Cortex of kidney (tissue), 1 donor: ENCODE results near the gene OR52W1.

Source experiments
- DNase-seq: peaks from one replicate; lab custom pipeline; 2025; lab: John Stamatoyannopoulos, UW

Gene OR52W1, protein sequence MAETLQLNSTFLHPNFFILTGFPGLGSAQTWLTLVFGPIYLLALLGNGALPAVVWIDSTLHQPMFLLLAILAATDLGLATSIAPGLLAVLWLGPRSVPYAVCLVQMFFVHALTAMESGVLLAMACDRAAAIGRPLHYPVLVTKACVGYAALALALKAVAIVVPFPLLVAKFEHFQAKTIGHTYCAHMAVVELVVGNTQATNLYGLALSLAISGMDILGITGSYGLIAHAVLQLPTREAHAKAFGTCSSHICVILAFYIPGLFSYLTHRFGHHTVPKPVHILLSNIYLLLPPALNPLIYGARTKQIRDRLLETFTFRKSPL

DNA sequence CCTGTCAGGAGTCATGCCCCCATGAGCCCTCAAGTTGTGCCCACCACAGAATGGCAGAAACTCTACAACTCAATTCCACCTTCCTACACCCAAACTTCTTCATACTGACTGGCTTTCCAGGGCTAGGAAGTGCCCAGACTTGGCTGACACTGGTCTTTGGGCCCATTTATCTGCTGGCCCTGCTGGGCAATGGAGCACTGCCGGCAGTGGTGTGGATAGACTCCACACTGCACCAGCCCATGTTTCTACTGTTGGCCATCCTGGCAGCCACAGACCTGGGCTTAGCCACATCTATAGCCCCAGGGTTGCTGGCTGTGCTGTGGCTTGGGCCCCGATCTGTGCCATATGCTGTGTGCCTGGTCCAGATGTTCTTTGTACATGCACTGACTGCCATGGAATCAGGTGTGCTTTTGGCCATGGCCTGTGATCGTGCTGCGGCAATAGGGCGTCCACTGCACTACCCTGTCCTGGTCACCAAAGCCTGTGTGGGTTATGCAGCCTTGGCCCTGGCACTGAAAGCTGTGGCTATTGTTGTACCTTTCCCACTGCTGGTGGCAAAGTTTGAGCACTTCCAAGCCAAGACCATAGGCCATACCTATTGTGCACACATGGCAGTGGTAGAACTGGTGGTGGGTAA, at the start of gene OR52W1:
Gene OR52W1 (plus strand): TSS at position 51 of the 637 bp plus-strand sequence. CDS start 0 bp downstream, at position 51.
- no peak for DNase-seq

DNA sequence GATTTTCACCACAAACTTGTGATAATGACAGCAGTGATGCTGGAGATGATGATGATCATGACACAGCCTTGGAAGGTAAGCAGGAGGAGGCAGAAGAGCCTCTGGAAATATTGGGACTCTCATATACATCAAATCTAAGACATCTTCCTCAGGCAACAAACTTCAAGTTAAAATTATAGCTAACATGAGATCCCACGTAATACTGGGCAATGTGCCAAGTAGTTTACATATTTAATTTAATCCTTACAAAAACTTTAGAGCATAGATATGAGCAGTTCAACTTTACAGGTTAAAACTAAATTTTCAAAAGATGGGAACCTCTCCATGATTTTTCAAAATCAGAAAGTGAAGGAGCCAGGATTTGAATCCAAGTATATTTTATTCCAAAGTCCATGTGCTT, 47.9 kb upstream of the OR52W1 start:
- no peak for DNase-seq

GRCh38 chr11:6152126-6152525, 46.9 kb upstream of the OR52W1 start:
- no peak for DNase-seq

GRCh38 chr11:6156628-6157359, 42.2 kb upstream of the OR52W1 start:
- DNase-seq, result no peak

GRCh38 chr11:6170226-6170625, 28.8 kb upstream of the OR52W1 start, which contains the start of gene OR52B2:
Gene OR52B2 (minus strand): TSS chr11:6170326. CDS start chr11:6170326, 0 bp downstream.
- no peak for DNase-seq

DNA sequence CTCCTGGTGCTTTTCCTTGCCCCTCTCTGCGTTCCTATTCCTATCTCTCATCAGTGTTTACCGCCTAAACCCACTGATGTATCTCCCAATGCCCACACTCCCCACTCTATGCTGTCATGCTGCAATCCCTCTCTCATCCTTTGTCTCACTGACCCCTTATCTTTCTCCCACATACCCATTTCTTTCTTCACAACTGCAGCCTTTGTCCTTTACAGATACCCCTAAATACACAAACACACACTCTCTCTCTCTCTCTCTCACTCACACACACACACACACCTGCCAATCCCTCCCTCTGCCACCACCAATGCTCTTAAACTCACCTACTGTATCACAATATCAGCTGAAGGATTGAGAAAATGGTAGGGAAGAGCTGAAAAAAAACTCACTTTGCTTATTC, 23.6 kb upstream of the OR52W1 start:
- no peak for DNase-seq

DNA sequence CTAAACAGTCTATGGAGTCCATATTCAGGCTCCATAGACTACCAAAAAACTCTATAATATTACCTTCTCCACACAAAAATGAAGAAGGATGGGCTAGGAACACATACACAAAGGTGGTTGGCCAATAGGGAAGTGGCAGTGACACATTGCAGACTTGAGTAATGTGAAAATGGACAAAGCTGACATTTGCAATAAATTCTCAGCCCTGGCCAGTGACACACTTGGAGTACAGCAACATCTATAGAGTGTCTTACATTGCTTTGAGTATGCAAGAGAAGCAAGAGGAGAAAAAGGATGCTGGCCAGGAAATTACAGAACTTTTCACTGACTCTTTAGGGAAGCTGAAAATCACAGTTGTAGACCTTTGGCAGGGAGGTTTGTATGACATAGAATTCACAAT, 7.3 kb upstream of the OR52W1 start:
- no peak for DNase-seq

DNA sequence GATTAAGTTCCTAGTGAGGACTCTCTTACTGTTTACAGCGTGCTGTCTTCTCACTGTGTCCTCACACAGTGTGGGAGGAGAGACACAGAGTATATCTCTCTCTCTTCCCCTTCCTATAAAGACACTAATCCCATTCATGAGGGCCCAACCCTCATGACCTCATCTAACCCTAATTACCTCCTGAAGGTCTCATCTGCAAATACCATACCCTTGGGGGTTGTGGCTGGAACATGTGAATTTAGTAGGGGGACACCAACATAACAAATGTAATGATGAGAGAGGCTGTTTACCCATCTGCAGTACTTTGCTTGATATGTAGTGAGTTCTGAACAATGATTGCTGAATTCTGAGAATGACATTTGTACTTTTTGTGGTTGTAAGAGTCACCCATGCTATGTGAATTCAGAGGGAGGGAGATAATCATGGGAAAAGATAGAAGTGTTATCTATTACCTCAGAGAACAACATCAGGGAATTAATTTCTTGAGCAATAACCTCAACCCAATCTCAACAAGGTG, 4.9 kb upstream of the OR52W1 start:
- no peak for DNase-seq

DNA sequence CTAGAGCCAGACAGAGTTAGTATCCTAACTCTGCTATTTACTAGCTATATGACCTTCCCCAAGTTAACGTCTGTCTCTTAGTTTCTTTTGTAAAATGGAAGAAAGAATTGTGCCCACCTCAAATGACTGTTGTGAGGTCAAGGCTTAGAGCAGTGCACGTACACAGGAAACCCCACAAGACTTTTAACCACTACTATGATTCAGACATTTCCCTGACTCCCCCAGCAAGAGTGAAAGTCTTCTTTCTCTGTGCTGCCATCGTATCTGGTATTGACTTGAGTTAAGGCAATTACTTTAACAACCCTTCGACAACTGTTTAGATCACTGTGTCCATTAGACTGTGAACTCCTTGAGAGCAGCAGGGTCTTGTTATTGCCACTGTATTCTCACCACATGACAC, 2.6 kb upstream of the OR52W1 start:
- no peak for DNase-seq

DNA sequence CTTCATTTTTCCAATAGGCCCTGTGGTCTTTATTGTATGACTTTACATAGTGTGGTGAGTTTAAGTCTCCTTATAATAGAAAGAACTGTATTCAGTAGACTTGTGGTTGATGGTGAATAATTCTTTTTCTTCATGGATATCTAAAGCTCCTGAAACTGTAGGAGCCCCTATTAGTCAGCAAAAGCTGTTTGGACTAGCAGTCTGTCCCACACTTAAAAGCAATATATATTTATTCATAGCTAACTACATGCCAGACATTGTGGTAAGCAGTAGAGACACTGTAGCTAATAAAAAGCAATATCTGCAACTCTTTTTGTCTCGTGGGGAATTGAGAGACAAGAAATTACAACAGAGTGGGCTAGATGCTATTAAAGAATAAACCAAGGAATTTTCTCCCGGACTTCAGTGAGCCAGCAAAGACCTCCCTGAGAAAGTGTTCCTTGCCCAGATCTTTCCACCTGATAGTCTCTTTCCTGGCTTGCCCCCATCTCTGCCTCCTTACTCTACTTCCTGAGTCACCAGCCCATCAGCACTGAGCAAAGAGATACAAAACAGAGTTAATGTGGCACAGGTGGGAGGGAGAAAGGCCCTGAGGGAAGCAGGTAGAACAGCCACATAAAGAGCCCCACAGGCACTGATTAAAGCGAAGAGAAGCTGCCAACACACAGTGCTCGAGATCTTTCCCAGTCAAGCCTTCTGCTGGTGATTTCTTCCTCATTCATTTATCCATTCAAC, 1.4 kb upstream of the OR52W1 start:
- no peak for DNase-seq

- no peak for DNase-seq
These were observed 2.0 kb downstream of the OR52W1 start for GRCh38 chr11:6200975-6201374.

- no peak for DNase-seq
These were observed 2.5 kb downstream of the OR52W1 start for GRCh38 chr11:6201481-6201880.

- no peak for DNase-seq
These were observed 3.0 kb downstream of the OR52W1 start for GRCh38 chr11:6202041-6202440.

- no peak for DNase-seq
These were observed 4.3 kb downstream of the OR52W1 start for GRCh38 chr11:6203327-6203726.

DNA sequence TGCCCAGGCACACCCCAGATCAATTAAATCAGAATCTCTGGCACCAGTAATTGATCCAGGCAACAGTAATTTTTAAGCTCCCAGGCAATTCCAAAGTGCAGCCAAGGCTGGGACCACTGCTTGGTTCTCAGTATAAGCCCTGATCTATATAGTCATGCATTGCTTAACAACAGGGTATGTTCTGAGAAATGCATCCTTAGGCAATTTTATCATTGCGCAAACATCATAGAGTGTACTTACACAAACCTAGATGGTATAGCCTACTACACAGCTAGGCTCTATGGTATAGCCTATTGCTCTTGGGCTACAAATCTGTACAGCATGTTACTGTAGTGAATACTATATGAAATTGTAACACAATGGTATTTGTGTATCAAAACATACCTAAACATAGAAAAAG, 5.7 kb downstream of the OR52W1 start:
- no peak for DNase-seq

- DNase-seq, result no peak
These were observed 6.3 kb downstream of the OR52W1 start, which contains the start of gene C11orf42 for GRCh38 chr11:6205366-6205765. Gene C11orf42 (plus strand): TSS chr11:6205557. CDS start chr11:6205616, 59 bp downstream.

- DNase-seq, result no peak
These were observed 7.6 kb downstream of the OR52W1 start for GRCh38 chr11:6206456-6207180.

DNA sequence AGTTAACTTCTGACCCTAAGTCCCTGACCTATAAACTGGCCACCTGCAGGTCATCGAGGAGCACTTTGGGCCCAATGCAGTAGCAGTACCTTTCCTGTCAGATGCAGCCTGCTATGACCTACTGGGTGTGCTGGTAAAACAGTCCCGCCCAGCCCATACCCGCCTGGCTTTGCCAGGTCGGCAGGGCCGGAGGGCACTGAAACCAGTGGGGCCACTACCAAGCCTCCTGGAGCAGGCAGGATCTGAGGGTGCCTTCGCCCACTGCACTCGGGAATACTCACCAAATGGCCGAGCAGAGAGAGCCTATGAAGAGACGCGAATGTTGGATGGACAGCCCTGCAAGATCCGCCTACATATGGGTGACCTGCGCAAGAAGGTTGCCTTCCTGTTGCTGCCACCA, 10.8 kb downstream of the OR52W1 start:
- DNase-seq, result no peak

- no peak for DNase-seq
These were observed 11.4 kb downstream of the OR52W1 start for GRCh38 chr11:6210274-6210955.

DNA sequence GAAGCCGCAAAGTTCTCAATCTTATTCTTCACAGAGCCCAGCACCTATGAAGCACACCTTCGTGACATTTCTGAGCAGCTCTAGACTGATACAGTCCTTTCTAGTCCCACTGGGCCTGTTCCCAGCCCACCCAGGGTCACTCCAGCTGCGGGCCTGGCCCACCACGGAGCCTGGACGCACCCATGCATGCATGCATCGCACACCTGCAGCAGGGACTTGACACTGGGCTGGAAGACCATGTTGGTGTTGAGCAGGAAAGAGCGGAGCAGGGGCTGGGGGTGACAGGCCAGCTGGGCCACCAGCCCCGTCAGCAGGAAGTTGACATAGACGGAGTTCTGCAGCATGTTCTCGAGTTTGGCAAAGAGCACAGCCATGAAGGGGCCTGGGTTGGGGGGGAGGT, 15.5 kb downstream of the OR52W1 start:
- no peak for DNase-seq

GRCh38 chr11:6216501-6216900, 17.5 kb downstream of the OR52W1 start:
- no peak for DNase-seq
